Suprapubic skin (tissue), 4 donors: ENCODE results near the gene CHN2. TPM values are rescaled to one million over a fixed set of nuclear protein-coding genes. Genes with fewer than 3 reads are reported as not detected.

Source experiments
- DNase-seq, 2 donors: peaks; one replicate each; pipeline ENCODE4 v3.0.0-alpha.2; 2019; ENCODE audit warnings: low spot score in 2 of 2
- H3K27ac ChIP-seq: fragments of 200-600 bp; sonication (generic); one replicate; pipeline ENCODE4 v1.5.1; 2019
- H3K27me3 ChIP-seq: fragments of 200-600 bp; sonication (generic); one replicate; pipeline ENCODE4 v1.5.1; 2019
- H3K36me3 ChIP-seq: fragments of 200-600 bp; sonication (generic); one replicate; pipeline ENCODE4 v1.5.1; 2019
- H3K4me1 ChIP-seq: fragments of 200-600 bp; sonication (generic); one replicate; pipeline ENCODE4 v1.5.1; 2019
- H3K4me3 ChIP-seq: fragments of 200-600 bp; sonication (generic); one replicate; pipeline ENCODE4 v1.5.1; 2019; ENCODE audit warnings: mild to moderate bottlenecking
- H3K9me3 ChIP-seq: fragments of 200-600 bp; sonication (generic); one replicate; pipeline ENCODE4 v1.5.1; 2019
- CTCF ChIP-seq, 2 donors: fragments of 200-600 bp in 1 of 2; fragments of 450-650 bp in 1 of 2; sonication (generic) in 1 of 2; IDR thresholded peaks; one replicate each; pipeline ENCODE4 v1.5.1; 2016 to 2019; ENCODE audit warnings: antibody characterized with exemption in 2 of 2, mild to moderate bottlenecking in 1 of 2, moderate library complexity in 1 of 2
- EP300 ChIP-seq: sonication (generic); formaldehyde crosslinking; IDR thresholded peaks from one replicate; pipeline ENCODE4 v1.6.1; 2017; ENCODE audit warnings: antibody characterized with exemption
- POLR2A ChIP-seq, 2 donors: fragments of 450-650 bp; IDR thresholded peaks; one replicate each; pipeline ENCODE4 v1.6.1; 2017; ENCODE audit warnings: antibody characterized with exemption in 2 of 2, mild to moderate bottlenecking in 2 of 2, moderate library complexity in 2 of 2
- POLR2AphosphoS5 ChIP-seq, 3 donors: sonication (generic); formaldehyde crosslinking; IDR thresholded peaks; one replicate each; pipeline ENCODE4 v1.6.1; 2017; ENCODE audit warnings: antibody characterized with exemption in 3 of 3
- WGBS: methylation state at CpG from one replicate; pipeline ENCODE4 v1.1.5; 2018; 5-methylcytosine and 5-hydroxymethylcytosine counted together
- total RNA-seq, 4 donors: library from RNA; depleted of rRNA; stranded (reverse); fragments of >200 nt; gene quantifications; one replicate each; pipeline ENCODE4 v1.1.0, GENCODE V29; 2016

CHN2 gene
- total RNA-seq, 4 donors from 2014 or later = 3.3 to 9.6 (median 6.2) TPM

- no peaks in the 10 kb centered on the region for H3K27me3 ChIP-seq
- no peaks in the 10 kb centered on the region for H3K36me3 ChIP-seq
- no peak overlapping the region for H3K4me3 ChIP-seq
- 76% methylated on average over 9 of the region's 9 CpGs for WGBS
- H3K9me3 ChIP-seq = no peaks in the 10 kb centered on the region
- TF ChIP-seq CTCF (IDR thresholded peaks at IDR 0.05) (no peak), POLR2A (IDR thresholded peaks at IDR 0.05) (no peak), EP300 (no peak), POLR2AphosphoS5 (IDR thresholded peaks at IDR 0.05) (no peak)
- DNase-seq = no peak
- peaks cover 8% of the 10 kb centered on the region for H3K4me1 ChIP-seq
- no peak overlapping the region for H3K27ac ChIP-seq
These were observed 124.5 kb downstream of the CHN2 start for GRCh38 chr7:29318853-29319718.

GRCh38 chr7:29319719-29320521 lies 125.3 kb downstream of the CHN2 start:
- H3K4me3 ChIP-seq = no peak overlapping the region
- DNase-seq = no peak
- peaks cover 8% of the 10 kb centered on the region for H3K4me1 ChIP-seq
- H3K36me3 ChIP-seq = no peaks in the 10 kb centered on the region
- 59% methylated on average over 10 of the region's 10 CpGs for WGBS
- H3K9me3 ChIP-seq = no peaks in the 10 kb centered on the region
- TF ChIP-seq CTCF (IDR thresholded peaks at IDR 0.05) (no peak), EP300 (no peak), POLR2A (IDR thresholded peaks at IDR 0.05) (no peak), POLR2AphosphoS5 (IDR thresholded peaks at IDR 0.05) (no peak)
- H3K27ac ChIP-seq = no peak overlapping the region
- H3K27me3 ChIP-seq = no peaks in the 10 kb centered on the region

GRCh38 chr7:29320577-29320976 lies 126.0 kb downstream of the CHN2 start:
- H3K4me3 ChIP-seq = no peak overlapping the region
- DNase-seq = no peak
- H3K4me1 ChIP-seq = peaks cover 8% of the 10 kb centered on the region
- 63% methylated on average over 2 of the region's 2 CpGs for WGBS
- no peaks in the 10 kb centered on the region for H3K36me3 ChIP-seq
- no peaks in the 10 kb centered on the region for H3K27me3 ChIP-seq
- TF ChIP-seq CTCF (IDR thresholded peaks at IDR 0.05) (no peak), POLR2A (IDR thresholded peaks at IDR 0.05) (no peak), POLR2AphosphoS5 (IDR thresholded peaks at IDR 0.05) (no peak), EP300 (no peak)
- no peak overlapping the region for H3K27ac ChIP-seq
- no peaks in the 10 kb centered on the region for H3K9me3 ChIP-seq

GRCh38 chr7:29322023-29322712 lies 127.6 kb downstream of the CHN2 start:
- Histone ChIP-seq H3K9me3 (no peaks in the 10 kb centered on the region), H3K27me3 (no peaks in the 10 kb centered on the region), H3K36me3 (no peaks in the 10 kb centered on the region), H3K4me3 (no peak overlapping the region), H3K4me1 (peaks cover 8% of the 10 kb centered on the region), H3K27ac (no peak overlapping the region)
- no peak for DNase-seq
- TF ChIP-seq POLR2A (IDR thresholded peaks at IDR 0.05) = no peak
- no peak for TF ChIP-seq EP300
- WGBS = 87% methylated on average over 3 of the region's 3 CpGs

GRCh38 chr7:29325476-29325875 lies 130.9 kb downstream of the CHN2 start:
- no peak overlapping the region for H3K27ac ChIP-seq
- DNase-seq = no peak
- WGBS = 69% methylated on average over 2 of the region's 2 CpGs

More at GRCh38 chr7:29325476-29325875, 130.9 kb downstream of the CHN2 start:
- no peak overlapping the region for H3K4me3 ChIP-seq
- TF ChIP-seq CTCF (IDR thresholded peaks at IDR 0.05) = no peak
- no peak for TF ChIP-seq POLR2AphosphoS5 (IDR thresholded peaks at IDR 0.05)
- TF ChIP-seq POLR2A (IDR thresholded peaks at IDR 0.05) = no peak
- no peak for TF ChIP-seq EP300
- H3K36me3 ChIP-seq = no peaks in the 10 kb centered on the region
- peaks cover 10% of the 10 kb centered on the region for H3K4me1 ChIP-seq
- H3K27me3 ChIP-seq = no peaks in the 10 kb centered on the region
- no peaks in the 10 kb centered on the region for H3K9me3 ChIP-seq
